OCI-M1 (cell line): ENCODE results near the gene SLC35F5.
"Not testable (repeated sequence)": the region's sequence is repeated elsewhere in the genome, so short reads cannot be mapped to it uniquely, and the experiment has no call there.

Experiments used
- DNase-seq: peaks from one replicate; lab custom pipeline; 2025; lab: John Stamatoyannopoulos, UW

SLC35F5 gene

DNA sequence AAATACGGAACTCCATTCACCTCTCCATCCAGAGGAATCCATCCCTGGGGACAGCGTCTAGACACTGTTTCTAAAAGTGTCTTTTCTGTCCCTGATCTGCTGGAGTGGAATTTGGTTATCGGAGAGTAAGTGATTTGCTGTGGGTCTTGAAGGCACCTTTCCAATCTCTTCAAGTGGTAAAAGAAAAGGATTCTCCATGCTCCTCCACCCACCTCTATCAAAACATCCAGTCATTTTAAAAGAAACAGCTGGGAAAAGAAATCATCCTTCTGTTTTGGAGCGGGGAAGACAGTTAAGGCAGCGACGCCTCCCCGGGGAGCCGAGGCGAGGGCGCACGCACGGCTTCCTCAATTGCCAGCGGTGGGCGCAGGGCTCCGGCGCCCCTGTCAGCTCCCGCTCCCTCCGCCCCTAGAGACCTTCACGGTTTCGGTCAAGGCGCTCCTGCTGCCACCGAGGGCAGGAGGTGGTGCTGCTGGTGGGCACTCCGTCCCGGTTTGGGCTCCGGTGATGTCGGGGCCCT lies 547 bp downstream of the SLC35F5 start:
- DNase-seq = peak; percentile 80

GRCh38 chr2:113755035-113755834 lies 1.2 kb downstream of the SLC35F5 start:
- DNase-seq = peak; percentile 47

- no peak for DNase-seq
These were observed 2.3 kb downstream of the SLC35F5 start for GRCh38 chr2:113754160-113754559.

DNA sequence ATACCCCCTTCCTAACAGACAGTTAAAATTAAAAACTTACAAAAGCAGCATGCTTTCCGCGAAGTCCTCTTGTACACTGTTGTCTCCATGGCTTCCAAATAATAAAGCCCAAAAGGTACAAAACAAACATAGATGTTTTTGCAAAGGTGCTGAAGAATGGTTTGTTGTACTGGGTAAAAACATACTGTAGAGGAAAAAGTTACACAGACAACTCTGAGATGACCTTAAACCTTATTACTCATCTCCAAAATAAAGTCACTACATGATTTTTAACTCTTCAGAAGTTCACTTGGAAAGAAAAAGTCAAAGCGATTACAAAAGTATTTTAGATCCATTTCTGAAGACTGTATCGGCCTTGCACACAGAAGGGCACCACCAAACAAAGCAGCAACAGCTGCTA lies 6.1 kb downstream of the SLC35F5 start:
- no peak for DNase-seq

DNA sequence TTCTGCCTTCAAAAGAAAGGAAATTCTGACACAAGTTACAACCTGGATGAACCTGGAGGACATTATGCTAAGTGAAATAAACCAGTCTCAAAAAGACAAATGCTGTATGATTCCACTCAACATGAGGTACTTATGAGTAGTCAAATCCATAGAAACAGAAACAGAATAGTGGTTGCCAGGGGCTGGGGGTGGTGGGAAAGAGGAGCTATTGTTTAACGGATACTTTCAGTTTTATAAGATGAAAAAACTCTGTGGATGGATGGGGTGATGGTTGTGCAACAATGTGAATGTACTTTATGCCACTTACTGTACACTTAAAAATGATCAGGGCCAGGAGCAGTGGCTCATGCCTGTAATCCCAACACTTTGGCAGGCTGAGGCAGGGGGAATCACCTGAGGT lies 15.4 kb downstream of the SLC35F5 start:
- DNase-seq = no peak

- DNase-seq = no peak
These were observed 16.6 kb downstream of the SLC35F5 start for GRCh38 chr2:113739849-113740248.

DNA sequence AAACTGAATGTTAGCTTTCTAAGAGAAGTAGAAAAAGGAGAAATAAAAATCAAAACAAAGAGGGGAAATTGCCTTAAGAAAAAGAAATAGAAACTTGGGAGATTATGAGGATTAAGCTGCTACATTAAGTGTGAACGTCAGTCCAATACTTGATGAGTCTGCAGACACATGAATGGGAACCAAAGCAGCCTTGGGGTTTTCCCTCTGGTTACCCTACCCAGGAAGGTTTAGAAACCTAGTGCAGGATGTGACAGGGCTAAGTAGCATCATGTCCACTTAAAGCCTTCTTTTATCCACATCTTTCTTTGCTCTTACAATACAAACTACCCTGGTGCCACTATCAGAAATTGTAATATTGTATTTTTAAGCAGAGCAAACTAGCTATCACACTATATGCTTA lies 22.3 kb downstream of the SLC35F5 start:
- no peak for DNase-seq

DNA sequence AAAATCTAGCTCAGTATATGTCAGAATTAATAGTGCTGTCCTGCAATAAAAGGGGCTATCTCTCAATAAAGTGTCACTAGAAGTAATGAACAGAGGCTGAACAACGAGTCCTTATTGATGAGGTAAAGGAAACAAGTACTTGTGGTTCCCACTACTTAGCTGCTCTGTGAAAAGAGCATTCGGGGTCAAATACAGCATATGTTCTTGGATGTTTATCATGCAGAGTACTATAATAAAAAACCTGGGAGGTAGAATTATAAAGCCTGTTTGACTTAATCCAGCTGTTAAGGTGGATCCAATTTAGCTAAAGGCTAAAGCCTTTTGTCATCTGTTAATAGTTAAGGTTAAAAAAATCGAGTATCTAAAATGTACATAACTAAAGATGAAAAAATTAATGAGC lies 32.4 kb downstream of the SLC35F5 start:
- DNase-seq = no peak

DNA sequence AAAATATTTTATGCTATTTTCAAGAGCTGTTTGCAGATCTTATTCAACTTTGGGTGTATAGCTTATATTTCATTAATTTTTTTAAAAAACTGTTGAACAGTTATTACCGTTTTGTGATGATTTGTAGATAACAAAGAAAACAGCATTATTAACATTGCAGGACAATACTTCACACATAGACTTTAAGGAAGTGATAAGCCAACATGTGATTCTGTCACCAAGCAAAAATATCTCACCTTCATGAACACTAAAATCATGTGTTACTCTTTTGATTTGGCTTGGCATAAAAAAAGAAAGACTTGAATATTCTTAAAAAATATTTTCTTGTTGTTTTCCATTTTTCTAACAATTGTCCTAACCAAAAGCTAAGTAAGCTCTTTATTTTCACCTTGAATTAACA lies 33.0 kb downstream of the SLC35F5 start:
- DNase-seq = no peak

DNA sequence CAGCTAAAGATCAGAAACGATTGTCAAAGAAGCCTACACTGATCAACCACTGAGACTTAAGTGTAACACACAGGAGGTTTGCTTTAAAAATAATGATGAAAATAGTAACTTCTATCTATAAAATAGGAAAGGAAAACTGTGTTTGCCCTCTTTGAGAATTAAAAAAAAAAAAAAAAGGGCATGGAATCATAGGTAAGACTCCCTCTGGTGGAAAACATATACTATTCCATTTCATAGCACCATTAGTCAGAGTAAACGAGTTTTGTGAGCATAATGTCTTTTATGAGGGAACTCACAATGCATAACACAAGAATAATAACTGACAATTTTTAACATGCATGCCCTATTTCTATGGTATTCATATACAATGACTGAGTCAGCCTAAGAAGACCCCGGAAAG lies 36.3 kb downstream of the SLC35F5 start:
- peak; percentile 46 for DNase-seq

GRCh38 chr2:113716291-113716690 lies 40.2 kb downstream of the SLC35F5 start:
- DNase-seq = no peak

DNA sequence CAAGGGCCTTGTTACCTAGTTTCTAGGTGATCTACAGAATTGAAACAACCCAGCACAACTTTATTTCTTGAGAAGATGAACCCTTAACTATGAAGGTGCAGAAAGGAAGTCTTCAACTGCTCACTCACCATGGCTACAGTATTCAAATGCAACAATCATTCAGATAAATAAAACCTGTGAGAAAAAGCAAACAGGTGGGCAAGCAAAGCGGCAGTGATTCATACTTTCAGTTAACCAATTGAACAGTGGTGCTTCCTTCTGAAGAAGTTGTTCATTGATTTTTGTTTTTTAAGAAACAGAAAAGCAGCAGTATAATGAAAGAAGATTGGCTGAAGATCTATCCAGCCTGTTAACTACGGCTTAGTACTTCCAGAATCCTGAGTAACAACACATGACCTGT lies 43.5 kb downstream of the SLC35F5 start:
- no peak for DNase-seq

DNA sequence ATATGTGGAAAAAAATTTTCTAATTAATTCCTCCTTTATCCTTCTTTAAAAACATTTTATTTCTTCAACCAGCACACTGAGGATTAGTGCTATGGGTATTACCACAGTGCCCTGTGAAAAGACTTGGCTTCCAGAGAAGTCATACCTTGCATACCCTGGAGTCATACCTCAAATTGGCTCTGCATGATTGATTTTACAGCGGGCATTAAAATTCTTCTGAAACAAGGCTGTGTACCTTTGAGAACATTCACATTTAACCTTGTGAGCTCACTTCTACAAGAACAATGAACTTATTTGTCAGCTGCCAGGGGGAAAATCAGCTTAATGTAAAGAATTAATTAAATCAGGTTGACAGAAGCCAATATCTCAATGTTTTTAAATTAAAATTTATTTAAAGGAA lies 44.6 kb downstream of the SLC35F5 start:
- no peak for DNase-seq

DNA sequence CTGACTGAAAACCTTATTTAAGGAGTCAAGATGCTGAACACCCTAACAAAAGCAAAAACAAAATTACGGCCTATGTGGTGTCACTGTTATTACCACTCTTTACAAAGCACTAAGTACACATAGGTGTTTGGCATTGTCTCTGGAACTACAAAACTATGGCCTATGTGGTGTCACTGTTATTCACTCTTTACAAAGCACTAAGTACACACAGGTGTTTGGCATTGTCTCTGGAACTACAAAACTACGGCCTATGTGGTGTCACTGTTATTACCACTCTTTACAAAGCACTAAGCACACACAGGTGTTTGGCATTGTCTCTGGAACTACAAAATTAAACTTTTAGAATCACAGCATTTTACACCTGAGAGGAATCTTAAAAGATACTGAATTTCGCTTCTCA lies 47.4 kb downstream of the SLC35F5 start:
- no peak for DNase-seq

DNA sequence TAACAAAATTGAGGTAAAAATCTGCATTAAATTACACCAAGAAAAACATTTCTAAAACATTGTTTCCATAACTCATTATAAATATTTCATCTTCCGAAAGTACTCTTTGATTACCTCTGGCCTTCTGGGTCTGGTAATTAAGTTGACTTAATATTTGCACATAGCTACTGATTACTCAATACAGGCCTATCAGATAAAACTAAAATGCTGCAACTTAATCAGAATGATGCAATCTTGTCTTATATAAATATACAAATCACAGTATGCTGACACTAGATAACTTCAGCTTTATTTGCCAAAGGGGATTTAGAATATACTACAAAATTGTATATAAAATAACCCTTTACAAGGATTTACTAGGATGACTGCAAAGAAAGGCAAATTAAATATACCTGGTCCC lies 49.3 kb downstream of the SLC35F5 start:
- no peak for DNase-seq

GRCh38 chr2:113705982-113706523 lies 50.4 kb downstream of the SLC35F5 start:
- no peak for DNase-seq

GRCh38 chr2:113704300-113704993 lies 52.0 kb downstream of the SLC35F5 start:
- DNase-seq = not testable (repeated sequence)

- DNase-seq = no peak
These were observed 52.8 kb downstream of the SLC35F5 start for GRCh38 chr2:113703386-113704299.

- DNase-seq = peak; percentile 92
These were observed 56.1 kb downstream of the SLC35F5 start for GRCh38 chr2:113700186-113700841.

- peak; percentile 3 for DNase-seq
These were observed 57.5 kb downstream of the SLC35F5 start for GRCh38 chr2:113698892-113699447.

DNA sequence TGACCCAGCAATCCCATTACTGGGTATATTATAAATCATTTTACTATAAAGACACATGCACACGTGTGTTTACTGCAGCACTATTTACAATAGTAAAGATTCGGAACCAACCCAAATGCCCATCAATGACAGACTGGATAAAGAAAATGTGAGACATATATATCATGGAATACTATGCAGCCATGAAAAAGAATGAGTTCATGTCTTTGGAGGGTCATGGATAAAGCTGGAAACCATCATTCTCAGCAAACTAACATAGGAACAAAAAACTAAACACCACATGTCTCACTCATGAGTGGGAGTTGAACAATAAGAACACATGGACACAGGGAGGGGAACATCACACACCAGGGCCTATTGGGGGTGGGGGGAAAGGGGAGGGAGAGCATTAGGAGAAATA lies 58.2 kb downstream of the SLC35F5 start:
- DNase-seq = not testable (repeated sequence)
